Epithelial cell of esophagus (primary cell): ENCODE measurements around the gene AOPEP.
A peak's percentile ranks its signal among the peaks of the same experiment; 100 is the strongest.

Source experiments
- DNase-seq: peaks from one replicate; pipeline ENCODE4 v3.0.0; 2010; ENCODE audit warnings: low read depth
- H3K4me3 ChIP-seq: 2 replicates; pipeline ENCODE4 v1.5.1; 2011; ENCODE audit warnings: mild to moderate bottlenecking, low read length, control low read depth
- CTCF ChIP-seq: IDR thresholded peaks from 2 replicates; pipeline ENCODE4 v1.5.1; 2011; ENCODE audit warnings: low read depth, mild to moderate bottlenecking, low read length, control low read depth, inconsistent platforms; ENCODE audit not compliant: insufficient read depth; ENCODE audit errors: missing control alignments

The AOPEP gene

DNA sequence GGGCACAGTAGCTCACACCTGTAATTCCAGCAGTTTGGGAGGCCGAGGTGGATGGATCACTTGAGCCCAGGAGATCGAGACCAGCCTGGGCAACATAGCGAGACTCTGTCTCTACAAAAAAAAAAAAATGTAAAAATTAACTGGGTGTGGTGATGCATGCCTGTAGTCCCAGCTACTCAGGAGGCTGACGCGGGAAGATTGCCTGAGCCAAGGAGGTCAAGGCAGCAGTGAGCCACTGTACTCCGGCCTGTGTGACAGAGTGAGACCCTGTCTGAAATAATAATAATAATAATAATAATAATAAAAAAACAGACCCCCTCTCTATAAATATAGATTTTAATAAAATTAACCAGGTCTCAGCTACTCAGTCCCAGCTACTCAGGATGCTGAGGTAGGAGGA lies 179.7 kb downstream of the AOPEP start:
- no peak overlapping the region for H3K4me3 ChIP-seq
- no peak for DNase-seq
- no peak for TF ChIP-seq CTCF

- H3K4me3 ChIP-seq = no peak overlapping the region
- DNase-seq = no peak
- no peak for TF ChIP-seq CTCF
Measured at GRCh38 chr9:94906713-94907112, 180.2 kb downstream of the AOPEP start.

DNA sequence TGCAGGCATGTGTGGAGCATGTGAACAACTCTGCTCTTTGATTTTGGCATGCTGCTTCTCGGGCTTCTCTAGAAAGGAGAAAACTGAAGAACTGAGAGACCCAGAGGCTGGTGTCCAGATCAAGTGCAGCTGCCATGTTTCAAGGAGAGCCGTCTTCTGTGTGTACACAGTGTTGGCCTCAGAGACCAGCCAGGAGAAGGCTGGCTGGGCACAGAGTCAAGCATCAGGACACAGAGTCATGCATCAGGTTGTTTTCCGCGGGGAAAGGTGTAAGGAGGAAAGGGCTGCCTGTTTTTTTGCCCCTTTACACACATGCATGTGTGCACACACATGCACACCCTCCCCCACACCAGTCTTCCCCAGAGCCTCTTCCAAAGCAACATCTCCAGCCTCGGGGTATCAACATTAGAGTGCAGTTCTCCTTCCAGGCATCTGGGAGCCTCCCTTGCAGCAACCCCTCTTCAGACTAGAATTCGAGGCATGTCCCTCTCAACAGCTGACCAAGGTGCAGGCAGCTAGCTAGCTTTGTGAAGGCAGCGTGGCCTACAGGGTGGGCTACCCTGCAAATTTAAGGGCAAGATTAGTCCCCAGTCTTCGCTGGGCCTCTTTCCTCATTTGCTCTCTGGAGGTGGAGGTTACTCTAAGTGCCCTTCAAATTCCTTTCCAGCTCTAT lies 180.9 kb downstream of the AOPEP start:
- no peak for DNase-seq
- no peak overlapping the region for H3K4me3 ChIP-seq
- no peak for TF ChIP-seq CTCF

- TF ChIP-seq CTCF = no peak
- H3K4me3 ChIP-seq = no peak overlapping the region
- no peak for DNase-seq
Measured at GRCh38 chr9:94908011-94908563, 181.6 kb downstream of the AOPEP start.

DNA sequence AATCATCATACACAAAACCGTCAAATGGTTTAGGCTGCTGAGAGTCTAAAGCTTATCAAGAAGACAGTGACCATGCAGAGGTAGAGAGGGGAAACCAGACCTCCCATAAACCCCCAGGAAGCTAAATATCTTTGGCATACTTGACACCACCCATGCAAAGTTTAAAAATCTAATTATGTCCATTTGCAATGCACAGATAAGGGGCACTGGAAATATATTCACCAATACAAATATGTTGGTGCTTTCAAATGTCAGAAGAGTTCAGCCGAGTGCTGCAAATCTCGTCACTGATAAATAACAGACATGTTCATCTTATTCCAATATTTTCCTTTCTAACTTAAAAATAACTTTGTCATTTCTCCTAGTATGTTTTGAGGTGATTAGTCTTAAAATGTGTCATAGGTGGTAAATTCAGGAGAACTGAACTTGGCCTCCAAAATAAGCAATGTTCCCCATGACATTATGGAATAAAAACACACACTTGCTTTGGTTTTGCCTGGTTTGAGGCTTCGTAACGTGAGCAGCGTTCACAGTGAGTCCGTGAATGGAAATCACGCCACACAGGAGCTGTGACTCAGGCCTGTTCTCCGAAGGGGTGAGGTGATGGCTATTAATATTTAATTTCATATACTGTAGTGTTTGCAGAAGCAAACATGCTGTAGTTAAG lies 182.2 kb downstream of the AOPEP start:
- no peak for TF ChIP-seq CTCF
- no peak overlapping the region for H3K4me3 ChIP-seq

DNA sequence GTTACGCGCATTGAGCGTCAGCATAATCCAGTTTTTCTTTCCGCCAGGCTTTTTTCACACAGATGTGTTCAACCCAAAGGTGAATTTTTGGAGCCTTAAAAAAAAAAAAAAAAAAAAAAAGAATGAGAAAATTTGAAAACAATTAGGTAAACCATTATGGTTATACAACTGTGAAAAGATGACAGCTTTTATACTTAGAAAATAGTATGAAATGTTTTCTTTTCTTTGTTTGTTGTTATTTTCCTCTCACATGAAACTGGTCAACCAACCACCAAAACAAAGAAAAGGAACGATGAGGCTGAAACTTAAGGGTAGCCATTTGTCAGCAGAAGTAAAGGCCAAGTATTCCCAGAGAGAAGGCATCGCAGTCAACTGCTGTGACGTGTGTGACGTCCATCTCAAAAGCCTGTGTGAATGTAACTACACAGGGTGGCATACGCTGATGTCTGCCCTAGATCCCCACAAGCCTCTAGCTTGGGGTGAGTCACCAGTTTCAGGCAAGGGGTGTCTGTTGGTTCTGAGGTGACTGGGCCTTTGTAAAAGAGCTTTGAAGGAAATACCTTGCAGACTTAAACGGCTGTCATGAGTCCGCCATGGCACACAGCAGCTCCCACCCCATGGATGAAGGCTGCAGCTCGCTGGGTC lies 182.9 kb downstream of the AOPEP start:
- peak; percentile 27 for DNase-seq
- no peak for TF ChIP-seq CTCF
- no peak overlapping the region for H3K4me3 ChIP-seq

More for the DNA sequence above, 182.2 kb downstream of the AOPEP start:
- DNase-seq = no peak
